ENCODE measurements around the gene CCDC107. TPM values are rescaled to one million over a fixed set of nuclear protein-coding genes. Genes with fewer than 3 reads are reported as not detected.

CCDC107 gene
- total and polyA plus RNA-seq, 2 donors: 25.6 to 43.2 TPM

GRCh38 chr9:35674025-35674361, 15.9 kb downstream of the CCDC107 start:
- WGBS: 96% methylated on average over 3 of the region's 3 CpGs
- Histone ChIP-seq H3K4me3 (ENCODE audit: low read length in 2 of 2) (no peak overlapping the region), H3K9me3 (ENCODE audit: control insufficient read depth in 2 of 2, insufficient read depth in 1 of 2, low read length in 1 of 2) (no peaks in the 10 kb centered on the region), H3K4me1 (ENCODE audit: control insufficient read depth in 2 of 2, insufficient read depth in 2 of 2, low read length in 2 of 2) (peaks cover 0 to 24% of the 10 kb centered on the region in 2 donors), H3K27ac (ENCODE audit: low read depth in 1 of 2, low read length in 1 of 2) (no peak overlapping the region), H3K36me3 (ENCODE audit: control insufficient read depth in 2 of 2, insufficient read depth in 2 of 2, low read length in 1 of 2) (no peaks in the 10 kb centered on the region), H3K27me3 (ENCODE audit: control insufficient read depth in 2 of 2, insufficient read depth in 1 of 2, low read length in 1 of 2) (peaks cover 0 to 15% of the 10 kb centered on the region in 2 donors)
- no peak for DNase-seq (ENCODE audit: low read depth in 6 of 9, low spot score in 9 of 9)

DNA sequence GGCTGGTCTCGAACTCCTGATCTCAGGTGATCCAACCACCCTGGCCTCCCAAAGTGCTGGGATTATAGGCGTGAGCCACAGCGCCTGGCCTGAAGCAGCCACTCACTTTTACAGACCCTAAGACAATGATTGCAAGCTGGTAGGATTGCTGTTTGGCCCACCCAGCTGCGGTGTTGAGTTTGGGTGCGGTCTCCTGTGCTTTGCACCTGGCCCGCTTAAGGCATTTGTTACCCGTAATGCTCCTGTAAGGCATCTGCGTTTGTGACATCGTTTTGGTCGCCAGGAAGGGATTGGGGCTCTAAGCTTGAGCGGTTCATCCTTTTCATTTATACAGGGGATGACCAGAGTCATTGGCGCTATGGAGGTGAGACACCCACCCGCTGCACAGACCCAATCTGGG, 17.1 kb downstream of the CCDC107 start:
- DNase-seq (ENCODE audit: low read depth in 6 of 9, low spot score in 9 of 9): peak in 2 of 9 donors; percentile 40 to 64

GRCh38 chr9:35675732-35676392, 17.8 kb downstream of the CCDC107 start:
- H3K4me3 ChIP-seq (ENCODE audit: low read length in 2 of 2): peak overlapping the region; percentile 48 to 56
- H3K36me3 ChIP-seq (ENCODE audit: control insufficient read depth in 2 of 2, insufficient read depth in 2 of 2, low read length in 1 of 2): no peaks in the 10 kb centered on the region
- no peaks in the 10 kb centered on the region for H3K9me3 ChIP-seq (ENCODE audit: control insufficient read depth in 2 of 2, insufficient read depth in 1 of 2, low read length in 1 of 2)
- H3K4me1 ChIP-seq (ENCODE audit: control insufficient read depth in 2 of 2, insufficient read depth in 2 of 2, low read length in 2 of 2): peaks cover 0 to 24% of the 10 kb centered on the region in 2 donors
- peak in 2 of 9 donors; percentile 39 to 54 for DNase-seq (ENCODE audit: low read depth in 6 of 9, low spot score in 9 of 9)
- no peak overlapping the region for H3K27ac ChIP-seq (ENCODE audit: low read depth in 1 of 2, low read length in 1 of 2)
- 17% methylated on average over 51 of the region's 51 CpGs for WGBS
- H3K27me3 ChIP-seq (ENCODE audit: control insufficient read depth in 2 of 2, insufficient read depth in 1 of 2, low read length in 1 of 2): peaks cover 0 to 15% of the 10 kb centered on the region in 2 donors

More for the DNA sequence above, 17.1 kb downstream of the CCDC107 start:
- Histone ChIP-seq H3K9me3 (ENCODE audit: control insufficient read depth in 2 of 2, insufficient read depth in 1 of 2, low read length in 1 of 2) (no peaks in the 10 kb centered on the region), H3K27ac (ENCODE audit: low read depth in 1 of 2, low read length in 1 of 2) (peak overlapping the region in 1 of 2 donors; percentile 5), H3K4me3 (ENCODE audit: low read length in 2 of 2) (peak overlapping the region; percentile 48 to 56), H3K4me1 (ENCODE audit: control insufficient read depth in 2 of 2, insufficient read depth in 2 of 2, low read length in 2 of 2) (peaks cover 0 to 24% of the 10 kb centered on the region in 2 donors), H3K27me3 (ENCODE audit: control insufficient read depth in 2 of 2, insufficient read depth in 1 of 2, low read length in 1 of 2) (peaks cover 0 to 15% of the 10 kb centered on the region in 2 donors), H3K36me3 (ENCODE audit: control insufficient read depth in 2 of 2, insufficient read depth in 2 of 2, low read length in 1 of 2) (no peaks in the 10 kb centered on the region)
- 53% methylated on average over 13 of the region's 13 CpGs for WGBS

DNA sequence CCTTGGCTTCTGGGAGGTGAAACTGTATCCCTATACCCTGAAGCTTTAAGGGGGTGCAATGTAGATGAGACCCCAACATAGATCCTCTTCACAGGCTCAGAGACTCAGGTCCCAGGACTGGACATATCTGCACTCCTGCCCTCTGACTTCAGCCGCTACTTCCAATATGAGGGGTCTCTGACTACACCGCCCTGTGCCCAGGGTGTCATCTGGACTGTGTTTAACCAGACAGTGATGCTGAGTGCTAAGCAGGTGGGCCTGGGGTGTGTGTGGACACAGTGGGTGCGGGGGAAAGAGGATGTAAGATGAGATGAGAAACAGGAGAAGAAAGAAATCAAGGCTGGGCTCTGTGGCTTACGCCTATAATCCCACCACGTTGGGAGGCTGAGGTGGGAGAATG, 21.0 kb downstream of the CCDC107 start:
- no peak overlapping the region for H3K27ac ChIP-seq (ENCODE audit: low read depth in 1 of 2, low read length in 1 of 2)

DNA sequence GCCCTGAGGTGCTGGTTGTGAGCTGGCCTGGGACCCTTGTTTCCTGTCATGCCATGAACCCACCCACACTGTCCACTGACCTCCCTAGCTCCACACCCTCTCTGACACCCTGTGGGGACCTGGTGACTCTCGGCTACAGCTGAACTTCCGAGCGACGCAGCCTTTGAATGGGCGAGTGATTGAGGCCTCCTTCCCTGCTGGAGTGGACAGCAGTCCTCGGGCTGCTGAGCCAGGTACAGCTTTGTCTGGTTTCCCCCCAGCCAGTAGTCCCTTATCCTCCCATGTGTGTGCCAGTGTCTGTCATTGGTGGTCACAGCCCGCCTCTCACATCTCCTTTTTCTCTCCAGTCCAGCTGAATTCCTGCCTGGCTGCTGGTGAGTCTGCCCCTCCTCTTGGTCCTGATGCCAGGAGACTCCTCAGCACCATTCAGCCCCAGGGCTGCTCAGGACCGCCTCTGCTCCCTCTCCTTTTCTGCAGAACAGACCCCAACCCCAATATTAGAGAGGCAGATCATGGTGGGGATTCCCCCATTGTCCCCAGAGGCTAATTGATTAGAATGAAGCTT, 21.8 kb downstream of the CCDC107 start:
- Histone ChIP-seq H3K36me3 (ENCODE audit: control insufficient read depth in 2 of 2, insufficient read depth in 2 of 2, low read length in 1 of 2) (peaks cover 0 to 1% of the 10 kb centered on the region in 2 donors), H3K27ac (ENCODE audit: low read depth in 1 of 2, low read length in 1 of 2) (no peak overlapping the region), H3K4me3 (ENCODE audit: low read length in 2 of 2) (no peak overlapping the region), H3K9me3 (ENCODE audit: control insufficient read depth in 2 of 2, insufficient read depth in 1 of 2, low read length in 1 of 2) (no peaks in the 10 kb centered on the region), H3K4me1 (ENCODE audit: control insufficient read depth in 2 of 2, insufficient read depth in 2 of 2, low read length in 2 of 2) (peaks cover 0 to 16% of the 10 kb centered on the region in 2 donors), H3K27me3 (ENCODE audit: control insufficient read depth in 2 of 2, insufficient read depth in 1 of 2, low read length in 1 of 2) (peaks cover 0 to 10% of the 10 kb centered on the region in 2 donors)
- no peak for DNase-seq (ENCODE audit: low read depth in 6 of 9, low spot score in 9 of 9)
- WGBS: 96% methylated on average over 8 of the region's 8 CpGs

More for the DNA sequence above, 21.0 kb downstream of the CCDC107 start:
- 96% methylated on average over 5 of the region's 5 CpGs for WGBS
- Histone ChIP-seq H3K4me3 (ENCODE audit: low read length in 2 of 2) (no peak overlapping the region), H3K36me3 (ENCODE audit: control insufficient read depth in 2 of 2, insufficient read depth in 2 of 2, low read length in 1 of 2) (no peaks in the 10 kb centered on the region), H3K4me1 (ENCODE audit: control insufficient read depth in 2 of 2, insufficient read depth in 2 of 2, low read length in 2 of 2) (peaks cover 0 to 18% of the 10 kb centered on the region in 2 donors), H3K27me3 (ENCODE audit: control insufficient read depth in 2 of 2, insufficient read depth in 1 of 2, low read length in 1 of 2) (peaks cover 0 to 10% of the 10 kb centered on the region in 2 donors), H3K9me3 (ENCODE audit: control insufficient read depth in 2 of 2, insufficient read depth in 1 of 2, low read length in 1 of 2) (no peaks in the 10 kb centered on the region)
- no peak for DNase-seq (ENCODE audit: low read depth in 6 of 9, low spot score in 9 of 9)

DNA sequence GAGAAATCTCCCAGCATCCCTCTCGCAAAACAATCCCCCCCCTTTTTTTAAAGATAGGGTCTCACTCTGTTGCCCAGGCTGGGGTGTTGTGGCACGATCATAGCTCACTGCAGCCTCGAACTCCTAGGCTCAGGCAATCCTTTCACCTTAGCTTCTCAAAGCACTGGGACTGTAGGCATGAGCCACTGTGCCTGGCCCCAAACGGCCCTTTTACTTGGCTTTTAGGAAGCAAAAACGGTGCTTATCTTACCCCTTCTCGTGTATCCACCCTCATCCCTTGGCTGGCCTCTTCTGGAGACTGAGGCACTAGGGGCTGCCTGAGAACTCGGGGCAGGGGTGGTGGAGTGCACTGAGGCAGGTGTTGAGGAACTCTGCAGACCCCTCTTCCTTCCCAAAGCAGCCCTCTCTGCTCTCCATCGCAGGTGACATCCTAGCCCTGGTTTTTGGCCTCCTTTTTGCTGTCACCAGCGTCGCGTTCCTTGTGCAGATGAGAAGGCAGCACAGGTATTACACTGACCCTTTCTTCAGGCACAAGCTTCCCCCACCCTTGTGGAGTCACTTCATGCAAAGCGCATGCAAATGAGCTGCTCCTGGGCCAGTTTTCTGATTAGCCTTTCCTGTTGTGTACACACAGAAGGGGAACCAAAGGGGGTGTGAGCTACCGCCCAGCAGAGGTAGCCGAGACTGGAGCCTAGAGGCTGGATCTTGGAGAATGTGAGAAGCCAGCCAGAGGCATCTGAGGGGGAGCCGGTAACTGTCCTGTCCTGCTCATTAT, 22.4 kb downstream of the CCDC107 start:
- 89% methylated on average over 15 of the region's 15 CpGs for WGBS
- H3K27ac ChIP-seq (ENCODE audit: low read depth in 1 of 2, low read length in 1 of 2): no peak overlapping the region

GRCh38 chr9:35681341-35682002, 23.4 kb downstream of the CCDC107 start:
- DNase-seq (ENCODE audit: low read depth in 6 of 9, low spot score in 9 of 9): no peak
- Histone ChIP-seq H3K4me1 (ENCODE audit: control insufficient read depth in 2 of 2, insufficient read depth in 2 of 2, low read length in 2 of 2) (peaks cover 0 to 6% of the 10 kb centered on the region in 2 donors), H3K4me3 (ENCODE audit: low read length in 2 of 2) (no peak overlapping the region), H3K27me3 (ENCODE audit: control insufficient read depth in 2 of 2, insufficient read depth in 1 of 2, low read length in 1 of 2) (no peaks in the 10 kb centered on the region), H3K27ac (ENCODE audit: low read depth in 1 of 2, low read length in 1 of 2) (no peak overlapping the region), H3K9me3 (ENCODE audit: control insufficient read depth in 2 of 2, insufficient read depth in 1 of 2, low read length in 1 of 2) (no peaks in the 10 kb centered on the region), H3K36me3 (ENCODE audit: control insufficient read depth in 2 of 2, insufficient read depth in 2 of 2, low read length in 1 of 2) (peaks cover 0 to 2% of the 10 kb centered on the region in 2 donors)
- WGBS: 90% methylated on average over 3 of the region's 3 CpGs

More for the DNA sequence above, 22.4 kb downstream of the CCDC107 start:
- Histone ChIP-seq H3K27me3 (ENCODE audit: control insufficient read depth in 2 of 2, insufficient read depth in 1 of 2, low read length in 1 of 2) (peaks cover 0 to 6% of the 10 kb centered on the region in 2 donors), H3K36me3 (ENCODE audit: control insufficient read depth in 2 of 2, insufficient read depth in 2 of 2, low read length in 1 of 2) (peaks cover 0 to 2% of the 10 kb centered on the region in 2 donors), H3K4me1 (ENCODE audit: control insufficient read depth in 2 of 2, insufficient read depth in 2 of 2, low read length in 2 of 2) (peaks cover 0 to 10% of the 10 kb centered on the region in 2 donors), H3K9me3 (ENCODE audit: control insufficient read depth in 2 of 2, insufficient read depth in 1 of 2, low read length in 1 of 2) (no peaks in the 10 kb centered on the region), H3K4me3 (ENCODE audit: low read length in 2 of 2) (no peak overlapping the region)
- DNase-seq (ENCODE audit: low read depth in 6 of 9, low spot score in 9 of 9): no peak

DNA sequence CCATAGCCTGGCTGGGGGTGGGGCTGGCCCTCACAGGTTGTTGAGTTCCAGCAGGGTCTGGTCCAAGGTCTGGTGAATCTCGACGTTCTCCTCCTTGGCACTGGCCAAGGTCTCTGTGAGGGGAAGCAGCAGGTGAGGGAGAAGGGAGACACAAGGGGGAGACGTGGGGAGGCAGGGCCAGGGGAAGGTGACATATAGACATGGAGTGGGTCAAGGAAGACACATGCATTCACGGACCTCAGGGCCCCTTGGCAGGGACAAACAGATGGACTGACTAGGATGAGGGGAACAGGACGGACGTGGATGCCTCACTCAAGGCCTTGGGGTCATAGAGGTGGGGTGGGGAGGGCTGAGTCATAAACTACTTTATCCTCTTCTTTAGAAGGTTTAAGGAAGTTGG, 24.0 kb downstream of the CCDC107 start:
- no peak overlapping the region for H3K4me3 ChIP-seq (ENCODE audit: low read length in 2 of 2)
- peaks cover 0 to 2% of the 10 kb centered on the region in 2 donors for H3K36me3 ChIP-seq (ENCODE audit: control insufficient read depth in 2 of 2, insufficient read depth in 2 of 2, low read length in 1 of 2)
- no peak overlapping the region for H3K27ac ChIP-seq (ENCODE audit: low read depth in 1 of 2, low read length in 1 of 2)
- H3K4me1 ChIP-seq (ENCODE audit: control insufficient read depth in 2 of 2, insufficient read depth in 2 of 2, low read length in 2 of 2): peaks cover 0 to 10% of the 10 kb centered on the region in 2 donors
- H3K9me3 ChIP-seq (ENCODE audit: control insufficient read depth in 2 of 2, insufficient read depth in 1 of 2, low read length in 1 of 2): no peaks in the 10 kb centered on the region
- H3K27me3 ChIP-seq (ENCODE audit: control insufficient read depth in 2 of 2, insufficient read depth in 1 of 2, low read length in 1 of 2): no peaks in the 10 kb centered on the region
- DNase-seq (ENCODE audit: low read depth in 6 of 9, low spot score in 9 of 9): no peak
- 96% methylated on average over 6 of the region's 6 CpGs for WGBS

Data from thymus (tissue), 11 donors.